GM12878 (cell line): Measurements from ENCODE around the gene BMPR1B. TPM values are rescaled to one million over a fixed set of nuclear protein-coding genes. Genes with fewer than 3 reads are reported as not detected.

Experiments
- ATAC-seq: fragments of 200-7000 bp; cut with Tn5 transposase; 3 replicates; pipeline ENCODE4 v1.9.1; 2020; ENCODE audit warnings: mild to moderate bottlenecking, moderate library complexity
- BruUV-seq: library from RNA; stranded (reverse); fragments of 400-500 nt; replicated peaks from 2 replicates; lab custom pipeline; 2021; lab: Mats Ljungman, UMichigan
- CTCF ChIA-PET: fragments of 300-600 bp; sonication (Branson Sonifier 250); formaldehyde crosslinking; extraction: SDS; loops from one replicate; lab custom pipeline; 2021; ENCODE audit warnings: inconsistent platforms; lab: Yijun Ruan, JAX
- POLR2A ChIA-PET: fragments of 350-600 bp; formaldehyde crosslinking; extraction: SDS; loops from one replicate; lab custom pipeline; 2021; ENCODE audit warnings: inconsistent platforms; lab: Charles Lee
- RAD21 ChIA-PET: fragments of 300-600 bp; sonication (Branson Sonifier 250); formaldehyde crosslinking; loops from one replicate; lab custom pipeline; 2023; ENCODE audit warnings: antibody characterized with exemption; ENCODE audit not compliant: unreplicated experiment; lab: Charles Lee
- SMC1A ChIA-PET: fragments of 300-600 bp; sonication (Branson Sonifier 250); formaldehyde crosslinking; loops from one replicate; lab custom pipeline; 2023; ENCODE audit not compliant: unreplicated experiment, uncharacterized antibody; lab: Charles Lee
- DNase-seq: peaks from one replicate; pipeline ENCODE4 v3.0.0-alpha.2; 2011; ENCODE audit warnings: low read depth, low spot score
- FAIRE-seq: peaks from 3 replicates; lab custom pipeline; 2011; peaks lifted over from hg19 to GRCh38; lab: Jason Lieb, UNC
- H2AFZ ChIP-seq: 2 replicates; pipeline ENCODE4 v1.6.0; 2011; ENCODE audit warnings: low read depth, low read length, control low read depth; ENCODE audit not compliant: control insufficient read depth
- H3K27ac ChIP-seq: 2 replicates; pipeline ENCODE4 v1.5.1; 2011; ENCODE audit warnings: control low read depth; ENCODE audit not compliant: control insufficient read depth, insufficient read depth
- H3K27me3 ChIP-seq, 2 experiments: replicated peaks in 1 of 2; 2 replicates each; pipeline versions ENCODE4 v1.6.0 to v1.6.1; 2011; ENCODE audit warnings: low read length in 1 of 2; ENCODE audit not compliant: control insufficient read depth in 2 of 2, insufficient read depth in 2 of 2
- H3K36me3 ChIP-seq, 2 experiments: 2 replicates each; pipeline ENCODE4 v1.5.1; 2011; ENCODE audit warnings: low read length in 1 of 2; ENCODE audit not compliant: control insufficient read depth in 2 of 2, insufficient read depth in 2 of 2
- H3K4me1 ChIP-seq: 2 replicates; pipeline ENCODE4 v1.6.1; 2011; ENCODE audit warnings: mild to moderate bottlenecking, low read length, moderate library complexity, mixed read lengths; ENCODE audit not compliant: control insufficient read depth, insufficient read depth
- H3K4me2 ChIP-seq: 2 replicates; pipeline ENCODE4 v1.6.0; 2011; ENCODE audit warnings: control low read depth; ENCODE audit not compliant: control insufficient read depth, insufficient read depth
- H3K4me3 ChIP-seq: fragments of 200-600 bp; sonication (generic); 2 replicates; pipeline ENCODE4 v1.5.1; 2016
- H3K79me2 ChIP-seq: 2 replicates; pipeline ENCODE4 v1.6.0; 2011; ENCODE audit warnings: low read length; ENCODE audit not compliant: control insufficient read depth, insufficient read depth
- H3K9ac ChIP-seq: 2 replicates; pipeline ENCODE4 v1.8.0; 2011; ENCODE audit warnings: low read length, control low read depth, mixed read lengths; ENCODE audit not compliant: control insufficient read depth, insufficient read depth
- H3K9me3 ChIP-seq: replicated peaks from 3 replicates; pipeline ENCODE4 v1.5.1; 2011; ENCODE audit warnings: mild to moderate bottlenecking, low read length; ENCODE audit not compliant: control insufficient read depth, insufficient read depth
- H4K20me1 ChIP-seq: 2 replicates; pipeline ENCODE4 v1.6.0; 2011; ENCODE audit not compliant: control insufficient read depth, insufficient read depth
- ATF3 ChIP-seq: IDR thresholded peaks from 2 replicates; pipeline ENCODE4 v1.6.1; 2011; ENCODE audit warnings: low read depth, mild to moderate bottlenecking, low read length, moderate library complexity, borderline replicate concordance; ENCODE audit errors: extremely low read depth
- CTCF ChIP-seq, 3 experiments: IDR thresholded peaks in 2 of 3; conservative IDR thresholded peaks in 1 of 3; 2 replicates each; pipeline ENCODE4 v1.5.1; 2011; ENCODE audit warnings: low read depth in 3 of 3, low read length in 3 of 3, mild to moderate bottlenecking in 3 of 3, control low read depth in 2 of 3, moderate library complexity in 2 of 3, inconsistent platforms in 1 of 3, mixed read lengths in 1 of 3; ENCODE audit not compliant: control insufficient read depth in 2 of 3, insufficient read depth in 1 of 3; ENCODE audit errors: extremely low read depth in 1 of 3
- GATAD2B ChIP-seq: fragments of 450-650 bp; conservative IDR thresholded peaks from 2 replicates; pipeline ENCODE4 v1.6.1; 2017; ENCODE audit warnings: low read depth, mild to moderate bottlenecking, moderate library complexity
- IKZF2 ChIP-seq, 2 experiments: fragments of 450-650 bp; IDR thresholded peaks; 2 replicates each; pipeline ENCODE4 v1.6.1; 2017; ENCODE audit warnings: mild to moderate bottlenecking in 2 of 2, moderate library complexity in 2 of 2
- NFIC ChIP-seq: IDR thresholded peaks from 2 replicates; pipeline ENCODE4 v1.6.1; 2012; ENCODE audit warnings: low read depth, mild to moderate bottlenecking, inconsistent platforms, low read length, moderate library complexity
- RELB ChIP-seq: fragments of 450-650 bp; IDR thresholded peaks from 2 replicates; pipeline ENCODE4 v1.6.1; 2017; ENCODE audit warnings: low read depth, mild to moderate bottlenecking, moderate library complexity
- SMARCA5 ChIP-seq: fragments of 450-650 bp; IDR thresholded peaks from 2 replicates; pipeline ENCODE4 v1.6.1; 2017; ENCODE audit warnings: mild to moderate bottlenecking
- SREBF1 ChIP-seq: IDR thresholded peaks from 2 replicates; pipeline ENCODE4 v1.6.1; 2012; ENCODE audit warnings: mild to moderate bottlenecking, low read length
- SUZ12 ChIP-seq: fragments of 200-600 bp; sonication (generic); IDR thresholded peaks from one replicate; pipeline ENCODE4 v1.6.1; 2018; ENCODE audit warnings: antibody characterized with exemption, mild to moderate bottlenecking; ENCODE audit not compliant: unreplicated experiment
- TAF1 ChIP-seq: IDR thresholded peaks from 2 replicates; pipeline ENCODE4 v1.6.1; 2011; ENCODE audit warnings: mild to moderate bottlenecking, low read depth, low read length, borderline replicate concordance
- TCF3 ChIP-seq: IDR thresholded peaks from 2 replicates; pipeline ENCODE4 v1.6.1; 2012; ENCODE audit warnings: low read depth, mild to moderate bottlenecking, low read length, borderline replicate concordance; ENCODE audit not compliant: insufficient read depth
- YY1 ChIP-seq: IDR thresholded peaks from 2 replicates; pipeline ENCODE4 v1.6.1; 2011; ENCODE audit warnings: low read depth, mild to moderate bottlenecking, low read length
- ZBTB33 ChIP-seq: fragments of 450-650 bp; IDR thresholded peaks from 2 replicates; pipeline ENCODE4 v1.6.1; 2017; ENCODE audit warnings: mild to moderate bottlenecking
- ZNF687 ChIP-seq: fragments of 450-650 bp; IDR thresholded peaks from 2 replicates; pipeline ENCODE4 v1.6.1; 2017; ENCODE audit warnings: mild to moderate bottlenecking, moderate library complexity
- WGBS: methylation state at CpG from one replicate; pipeline ENCODE4 v1.1.6; 2016; ENCODE audit warnings: low lambda C conversion rate; ENCODE audit not compliant: insufficient replicate concordance, insufficient coverage; ENCODE audit errors: missing lambda C conversion rate; 5-methylcytosine and 5-hydroxymethylcytosine counted together
- in situ Hi-C: fragments of 300-500 bp; cut with MboI; formaldehyde crosslinking; loops from 9 replicates; pipeline ENCODE4 v1.14.3; 2018; ENCODE audit warnings: mixed read lengths
- intact Hi-C: fragments of 100-400 bp; cut with micrococcal nuclease; formaldehyde crosslinking; loops from one replicate; pipeline ENCODE4 v1.14.2; 2022; ENCODE audit not compliant: unreplicated experiment
- polyA plus RNA-seq, 11 experiments: library from polyadenylated mRNA; depleted of rRNA in 4 of 11; unstranded in 6 of 11; stranded (reverse) in 5 of 11; fragments of >200 nt; fragmentation: Nextera tagmentation in 4 of 11; fragmentation: Illumina TruSeq in 1 of 11; extraction: Ambion mirVana in 4 of 11; extraction: Trizol in 1 of 11; gene quantifications; 1 replicate in 1 of 11; 2 replicates in 10 of 11; pipeline versions ENCODE4 v1.2.1 to v1.2.3, GENCODE V29; 2011 to 2016; ENCODE audit warnings: inconsistent platforms in 2 of 11, missing spikeins in 2 of 11, low read depth in 1 of 11
- total RNA-seq, 4 experiments: library from RNA; depleted of rRNA in 3 of 4; stranded (reverse); fragments of >200 nt in 3 of 4; fragmentation: Illumina TruSeq in 1 of 4; extraction: Trizol in 1 of 4; gene quantifications; 2 replicates each; pipeline versions ENCODE4 v1.2.1 to v1.2.3, GENCODE V29; 2013 to 2021

The BMPR1B gene
- total and polyA plus RNA-seq, 10 of the 15 experiments (the other 5 are each of a cell fraction or from before 2014, with no cell fraction given): not detected

GRCh38 chr4:94828882-94829281 is 71.1 kb downstream of the BMPR1B start:
- Histone ChIP-seq H3K9me3 (no peaks in the 10 kb centered on the region), H3K4me3 (no peak overlapping the region), H2AFZ (no peak overlapping the region), H3K4me1 (no peaks in the 10 kb centered on the region), H3K36me3 (no peaks in the 10 kb centered on the region), H3K27ac (no peak overlapping the region), H4K20me1 (no peaks in the 10 kb centered on the region), H3K27me3 (no peaks in the 10 kb centered on the region), H3K9ac (no peak overlapping the region), H3K79me2 (no peaks in the 10 kb centered on the region), H3K4me2 (no peak overlapping the region)
- ATAC-seq (no peak), FAIRE-seq (no peak), DNase-seq (no peak)
- ChIA-PET SMC1A (interaction anchor here (0.6 to 0.8 kb wide), 4 partner anchors 9 to 69 kb away, joined by 3 to 5 read pairs (median 3); no protein-coding TSS in a partner anchor), CTCF (interaction anchor here (0.7 kb wide), 1 partner anchor 19 kb away, joined by 4 read pairs; no protein-coding TSS in a partner anchor), POLR2A (no interaction called here), RAD21 (no interaction called here)
- no TSS peak for BruUV-seq
- intact Hi-C loops (no loop called here), in situ Hi-C loops (no loop called here)
- WGBS: 0% methylated on average over 1 of the region's 1 CpG
- TF ChIP-seq ZNF687 (no peak), TCF3 (no peak), IKZF2 (IDR thresholded peaks at IDR 0.05) (no peak), SREBF1 (no peak), NFIC (no peak), ATF3 (no peak), YY1 (no peak), GATAD2B (no peak), SMARCA5 (no peak), ZBTB33 (no peak), RELB (no peak), TAF1 (no peak), CTCF (IDR thresholded peaks at IDR 0.05 in 2 of 3, conservative IDR thresholded peaks at IDR 0.05 in 1 of 3; ENCODE audit: control insufficient read depth in 2 of 3, extremely low read depth in 1 of 3, insufficient read depth in 1 of 3, low read depth in 3 of 3, low read length in 3 of 3) (no peak), SUZ12 (no peak)
